OCI-LY3 (cell line): ENCODE measurements around the gene SHLD3.
"Not testable (repeated sequence)": the region's sequence is repeated elsewhere in the genome, so short reads cannot be mapped to it uniquely, and the experiment has no call there.

Experiments
- H2AFZ ChIP-seq: fragments of 200-600, 300-600 bp; shearing (Covaris generic); 2 replicates; pipeline ENCODE4 v1.6.0; 2014; ENCODE audit warnings: antibody characterized with exemption, low read depth, low read length
- H3K27ac ChIP-seq: fragments of 200-600, 300-600 bp; sonication (generic); 2 replicates; pipeline ENCODE4 v1.5.1; 2014; ENCODE audit warnings: mild to moderate bottlenecking, low read length, moderate library complexity, mixed read lengths
- H3K27me3 ChIP-seq: fragments of 200-600, 300-600 bp; sonication (generic); 2 replicates; pipeline ENCODE4 v1.6.1; 2014; ENCODE audit warnings: low read depth, low read length, mixed read lengths
- H3K36me3 ChIP-seq: fragments of 200-600, 300-600 bp; sonication (generic); replicated peaks from 2 replicates; pipeline ENCODE3; 2014; ENCODE audit warnings: low read depth, low read length, mixed read lengths
- H3K4me1 ChIP-seq: fragments of 300-600, 200-600 bp; sonication (generic); 2 replicates; pipeline ENCODE4 v1.6.1; 2014; ENCODE audit warnings: low read length, mixed read lengths
- H3K4me2 ChIP-seq: fragments of 200-600, 300-600 bp; sonication (generic); 2 replicates; pipeline ENCODE4 v1.6.1; 2014; ENCODE audit warnings: low read length, mixed read lengths
- H3K4me3 ChIP-seq: fragments of 300-600, 200-600 bp; sonication (generic); 2 replicates; pipeline ENCODE4 v1.5.1; 2014; ENCODE audit warnings: antibody characterized with exemption, mild to moderate bottlenecking, low read length, moderate library complexity
- H3K79me2 ChIP-seq: fragments of 300-600, 200-600 bp; shearing (Covaris generic); 2 replicates; pipeline ENCODE4 v1.6.1; 2014; ENCODE audit warnings: mild to moderate bottlenecking, low read length, mixed read lengths
- H3K9ac ChIP-seq: fragments of 300-600, 200-600 bp; shearing (Covaris generic); 2 replicates; pipeline ENCODE4 v1.6.0; 2014; ENCODE audit warnings: mild to moderate bottlenecking, low read length, moderate library complexity
- H3K9me3 ChIP-seq: fragments of 200-600, 300-600 bp; shearing (Covaris generic); 2 replicates; pipeline ENCODE4 v1.6.1; 2014; ENCODE audit warnings: low read length, mixed read lengths; ENCODE audit not compliant: insufficient read depth
- H4K20me1 ChIP-seq: fragments of 200-600, 300-600 bp; sonication (generic); 2 replicates; pipeline ENCODE4 v1.6.1; 2016; ENCODE audit warnings: low read length, mixed read lengths; ENCODE audit not compliant: insufficient read depth
- CTCF ChIP-seq: fragments of 200-600, 300-600 bp; sonication (generic); IDR thresholded peaks from 2 replicates; pipeline ENCODE4 v1.5.1; 2014; ENCODE audit warnings: antibody characterized with exemption, low read length, low read depth
- EZH2phosphoT487 ChIP-seq: fragments of 200-600 bp; shearing (Covaris generic); IDR thresholded peaks from 2 replicates; pipeline ENCODE4 v1.6.1; 2018; ENCODE audit warnings: antibody characterized with exemption, mixed run types, low read depth

SHLD3 gene

GRCh38 chr5:65611524-65611923 is 13.3 kb upstream of the SHLD3 start:
- no peak for TF ChIP-seq EZH2phosphoT487
- TF ChIP-seq CTCF: no peak
- Histone ChIP-seq H3K9ac (no peak overlapping the region), H3K36me3 (peaks cover 9% of the 10 kb centered on the region), H4K20me1 (no peaks in the 10 kb centered on the region), H3K4me3 (no peak overlapping the region), H3K9me3 (no peaks in the 10 kb centered on the region), H3K27ac (no peak overlapping the region), H2AFZ (no peak overlapping the region), H3K27me3 (no peaks in the 10 kb centered on the region), H3K4me1 (0 out of 2 replicates have a peak, but pooled peaks cover 2% of the 10 kb centered on the region), H3K4me2 (no peak overlapping the region), H3K79me2 (no peaks in the 10 kb centered on the region)

GRCh38 chr5:65612298-65612907 is 12.4 kb upstream of the SHLD3 start:
- TF ChIP-seq CTCF (no peak), EZH2phosphoT487 (no peak)
- no peak overlapping the region for H3K27ac ChIP-seq
- no peak overlapping the region for H2AFZ ChIP-seq
- no peak overlapping the region for H3K4me3 ChIP-seq
- no peaks in the 10 kb centered on the region for H3K9me3 ChIP-seq
- H4K20me1 ChIP-seq: no peaks in the 10 kb centered on the region
- peaks cover 8% of the 10 kb centered on the region for H3K36me3 ChIP-seq
- no peak overlapping the region for H3K4me2 ChIP-seq
- no peaks in the 10 kb centered on the region for H3K79me2 ChIP-seq
- 0 out of 2 replicates have a peak, but pooled peaks cover 2% of the 10 kb centered on the region for H3K4me1 ChIP-seq
- no peaks in the 10 kb centered on the region for H3K27me3 ChIP-seq
- no peak overlapping the region for H3K9ac ChIP-seq

- Histone ChIP-seq H3K4me1 (peaks cover 9% of the 10 kb centered on the region), H3K36me3 (no peaks in the 10 kb centered on the region), H3K27me3 (no peaks in the 10 kb centered on the region), H3K9ac (no peak overlapping the region), H3K4me3 (no peak overlapping the region), H3K9me3 (no peaks in the 10 kb centered on the region), H3K27ac (no peak overlapping the region), H3K79me2 (peaks cover 21% of the 10 kb centered on the region), H2AFZ (no peak overlapping the region), H4K20me1 (no peaks in the 10 kb centered on the region), H3K4me2 (no peak overlapping the region)
- TF ChIP-seq CTCF (no peak), EZH2phosphoT487 (no peak)
Measured at GRCh38 chr5:65620021-65620420, 4.8 kb upstream of the SHLD3 start.

GRCh38 chr5:65621961-65622360 is 2.9 kb upstream of the SHLD3 start:
- not testable (repeated sequence) for H3K9me3 ChIP-seq, H3K27me3 ChIP-seq, H3K4me2 ChIP-seq, H4K20me1 ChIP-seq, H3K4me3 ChIP-seq, H3K36me3 ChIP-seq, H3K9ac ChIP-seq, H2AFZ ChIP-seq, H3K27ac ChIP-seq
- H3K79me2 ChIP-seq: peaks cover 41% of the 10 kb centered on the region
- H3K4me1 ChIP-seq: peaks cover 14% of the 10 kb centered on the region
